GM12878 (cell line): Measurements from ENCODE around the gene GSPT1. TPM values are rescaled to one million over a fixed set of nuclear protein-coding genes. Genes with fewer than 3 reads are reported as not detected.

Source experiments
- ATAC-seq: fragments of 200-7000 bp; cut with Tn5 transposase; 3 replicates; pipeline ENCODE4 v1.9.1; 2020; ENCODE audit warnings: mild to moderate bottlenecking, moderate library complexity
- BruUV-seq: library from RNA; stranded (reverse); fragments of 400-500 nt; replicated peaks from 2 replicates; lab custom pipeline; 2021; lab: Mats Ljungman, UMichigan
- CTCF ChIA-PET: fragments of 300-600 bp; sonication (Branson Sonifier 250); formaldehyde crosslinking; extraction: SDS; loops from one replicate; lab custom pipeline; 2021; ENCODE audit warnings: inconsistent platforms; lab: Yijun Ruan, JAX
- POLR2A ChIA-PET: fragments of 350-600 bp; formaldehyde crosslinking; extraction: SDS; loops from one replicate; lab custom pipeline; 2021; ENCODE audit warnings: inconsistent platforms; lab: Charles Lee
- RAD21 ChIA-PET: fragments of 300-600 bp; sonication (Branson Sonifier 250); formaldehyde crosslinking; loops from one replicate; lab custom pipeline; 2023; ENCODE audit warnings: antibody characterized with exemption; ENCODE audit not compliant: unreplicated experiment; lab: Charles Lee
- SMC1A ChIA-PET: fragments of 300-600 bp; sonication (Branson Sonifier 250); formaldehyde crosslinking; loops from one replicate; lab custom pipeline; 2023; ENCODE audit not compliant: unreplicated experiment, uncharacterized antibody; lab: Charles Lee
- DNase-seq: peaks from one replicate; pipeline ENCODE4 v3.0.0-alpha.2; 2011; ENCODE audit warnings: low read depth, low spot score
- FAIRE-seq: peaks from 3 replicates; lab custom pipeline; 2011; peaks lifted over from hg19 to GRCh38; lab: Jason Lieb, UNC
- H2AFZ ChIP-seq: 2 replicates; pipeline ENCODE4 v1.6.0; 2011; ENCODE audit warnings: low read depth, low read length, control low read depth; ENCODE audit not compliant: control insufficient read depth
- H3K27ac ChIP-seq: 2 replicates; pipeline ENCODE4 v1.5.1; 2011; ENCODE audit warnings: control low read depth; ENCODE audit not compliant: control insufficient read depth, insufficient read depth
- H3K27me3 ChIP-seq, 2 experiments: replicated peaks in 1 of 2; 2 replicates each; pipeline versions ENCODE4 v1.6.0 to v1.6.1; 2011; ENCODE audit warnings: low read length in 1 of 2; ENCODE audit not compliant: control insufficient read depth in 2 of 2, insufficient read depth in 2 of 2
- H3K36me3 ChIP-seq, 2 experiments: 2 replicates each; pipeline ENCODE4 v1.5.1; 2011; ENCODE audit warnings: low read length in 1 of 2; ENCODE audit not compliant: control insufficient read depth in 2 of 2, insufficient read depth in 2 of 2
- H3K4me1 ChIP-seq: 2 replicates; pipeline ENCODE4 v1.6.1; 2011; ENCODE audit warnings: mild to moderate bottlenecking, low read length, moderate library complexity, mixed read lengths; ENCODE audit not compliant: control insufficient read depth, insufficient read depth
- H3K4me2 ChIP-seq: 2 replicates; pipeline ENCODE4 v1.6.0; 2011; ENCODE audit warnings: control low read depth; ENCODE audit not compliant: control insufficient read depth, insufficient read depth
- H3K4me3 ChIP-seq: fragments of 200-600 bp; sonication (generic); 2 replicates; pipeline ENCODE4 v1.5.1; 2016
- H3K79me2 ChIP-seq: 2 replicates; pipeline ENCODE4 v1.6.0; 2011; ENCODE audit warnings: low read length; ENCODE audit not compliant: control insufficient read depth, insufficient read depth
- H3K9ac ChIP-seq: 2 replicates; pipeline ENCODE4 v1.8.0; 2011; ENCODE audit warnings: low read length, control low read depth, mixed read lengths; ENCODE audit not compliant: control insufficient read depth, insufficient read depth
- H3K9me3 ChIP-seq: replicated peaks from 3 replicates; pipeline ENCODE4 v1.5.1; 2011; ENCODE audit warnings: mild to moderate bottlenecking, low read length; ENCODE audit not compliant: control insufficient read depth, insufficient read depth
- H4K20me1 ChIP-seq: 2 replicates; pipeline ENCODE4 v1.6.0; 2011; ENCODE audit not compliant: control insufficient read depth, insufficient read depth
- EED ChIP-seq: sonication (generic); IDR thresholded peaks from 2 replicates; pipeline ENCODE4 v1.6.1; 2016; ENCODE audit warnings: antibody characterized with exemption, low read depth
- ELK1 ChIP-seq: IDR thresholded peaks from 2 replicates; pipeline ENCODE4 v1.6.1; 2012; ENCODE audit warnings: low read depth, low read length, improper control_type of control experiment
- HSF1 ChIP-seq: fragments of 150-350 bp; IDR thresholded peaks from 2 replicates; pipeline ENCODE4 v1.6.1; 2014; ENCODE audit warnings: mild to moderate bottlenecking, low read depth, low read length
- NBN ChIP-seq: fragments of 450-650 bp; IDR thresholded peaks from 2 replicates; pipeline ENCODE4 v1.6.1; 2016
- POLR2AphosphoS5 ChIP-seq: IDR thresholded peaks from 2 replicates; pipeline ENCODE4 v1.6.1; 2011; ENCODE audit warnings: mild to moderate bottlenecking, low read length, inconsistent platforms
- POU2F2 ChIP-seq: IDR thresholded peaks from 3 replicates; pipeline ENCODE4 v1.6.1; 2011; ENCODE audit warnings: low read depth, mild to moderate bottlenecking, low read length, borderline replicate concordance
- RELB ChIP-seq: fragments of 450-650 bp; IDR thresholded peaks from 2 replicates; pipeline ENCODE4 v1.6.1; 2017; ENCODE audit warnings: low read depth, mild to moderate bottlenecking, moderate library complexity
- REST ChIP-seq: IDR thresholded peaks from 2 replicates; pipeline ENCODE4 v1.6.1; 2012; ENCODE audit warnings: mild to moderate bottlenecking, low read depth, low read length
- WGBS: methylation state at CpG from one replicate; pipeline ENCODE4 v1.1.6; 2016; ENCODE audit warnings: low lambda C conversion rate; ENCODE audit not compliant: insufficient replicate concordance, insufficient coverage; ENCODE audit errors: missing lambda C conversion rate; 5-methylcytosine and 5-hydroxymethylcytosine counted together
- in situ Hi-C: fragments of 300-500 bp; cut with MboI; formaldehyde crosslinking; loops from 9 replicates; pipeline ENCODE4 v1.14.3; 2018; ENCODE audit warnings: mixed read lengths
- intact Hi-C: fragments of 100-400 bp; cut with micrococcal nuclease; formaldehyde crosslinking; loops from one replicate; pipeline ENCODE4 v1.14.2; 2022; ENCODE audit not compliant: unreplicated experiment
- polyA plus RNA-seq, 11 experiments: library from polyadenylated mRNA; depleted of rRNA in 4 of 11; unstranded in 6 of 11; stranded (reverse) in 5 of 11; fragments of >200 nt; fragmentation: Nextera tagmentation in 4 of 11; fragmentation: Illumina TruSeq in 1 of 11; extraction: Ambion mirVana in 4 of 11; extraction: Trizol in 1 of 11; gene quantifications; 1 replicate in 1 of 11; 2 replicates in 10 of 11; pipeline versions ENCODE4 v1.2.1 to v1.2.3, GENCODE V29; 2011 to 2016; ENCODE audit warnings: inconsistent platforms in 2 of 11, missing spikeins in 2 of 11, low read depth in 1 of 11
- total RNA-seq, 4 experiments: library from RNA; depleted of rRNA in 3 of 4; stranded (reverse); fragments of >200 nt in 3 of 4; fragmentation: Illumina TruSeq in 1 of 4; extraction: Trizol in 1 of 4; gene quantifications; 2 replicates each; pipeline versions ENCODE4 v1.2.1 to v1.2.3, GENCODE V29; 2013 to 2021

GSPT1 gene
- total and polyA plus RNA-seq, 10 of the 15 experiments (the other 5 are each of a cell fraction or from before 2014, with no cell fraction given), result 46.7 to 181 (median 99.6) TPM

GRCh38 chr16:11893571-11893970 lies 22.2 kb downstream of the GSPT1 start:
- no peak for ATAC-seq
- intact Hi-C loops, result no loop called here
- POLR2A ChIA-PET, result no interaction called here
- BruUV-seq, result no TSS peak
- TF ChIP-seq EED, result no peak
- TF ChIP-seq HSF1, result no peak
- TF ChIP-seq ELK1, result no peak
- no peak for TF ChIP-seq POU2F2
- no peak for TF ChIP-seq REST
- no peak for TF ChIP-seq RELB
- TF ChIP-seq NBN, result no peak
- TF ChIP-seq POLR2AphosphoS5, result no peak
- TF ChIP-seq, all 136 proteins: peak for 0
- Histone ChIP-seq H3K9ac (no peak overlapping the region), H3K9me3 (no peaks in the 10 kb centered on the region), H3K4me2 (no peak overlapping the region), H3K27ac (no peak overlapping the region), H3K79me2 (peaks cover under 1% of the 10 kb centered on the region), H3K27me3 (no peaks in the 10 kb centered on the region), H3K36me3 (peaks cover 5 to 22% of the 10 kb centered on the region in 2 experiments; a peak in 3 of 4 replicates), H2AFZ (no peak overlapping the region), H3K4me1 (no peaks in the 10 kb centered on the region), H3K4me3 (no peak overlapping the region), H4K20me1 (no peaks in the 10 kb centered on the region)
- DNase-seq (no peak), FAIRE-seq (no peak)
- WGBS, result 100% methylated on average over 2 of the region's 2 CpGs
- CTCF ChIA-PET, result interaction anchor here (1.0 kb wide), 1 partner anchor 174 kb away, joined by 5 read pairs; no protein-coding TSS in a partner anchor
- RAD21 ChIA-PET, result no interaction called here
- SMC1A ChIA-PET, result no interaction called here
- in situ Hi-C loops, result no loop called here
